ENCODE data around the gene KLRF2.

The KLRF2 gene

GRCh38 chr12:9919443-9919842 is 38.2 kb downstream of the KLRF2 start:
- DNase-seq (ENCODE audit: low read depth), result no peak
- no peak for TF ChIP-seq CTCF (conservative IDR thresholded peaks at IDR 0.05; ENCODE audit: low read depth, low read length)
- no peak overlapping the region for H3K4me3 ChIP-seq (ENCODE audit: low read length)

DNA sequence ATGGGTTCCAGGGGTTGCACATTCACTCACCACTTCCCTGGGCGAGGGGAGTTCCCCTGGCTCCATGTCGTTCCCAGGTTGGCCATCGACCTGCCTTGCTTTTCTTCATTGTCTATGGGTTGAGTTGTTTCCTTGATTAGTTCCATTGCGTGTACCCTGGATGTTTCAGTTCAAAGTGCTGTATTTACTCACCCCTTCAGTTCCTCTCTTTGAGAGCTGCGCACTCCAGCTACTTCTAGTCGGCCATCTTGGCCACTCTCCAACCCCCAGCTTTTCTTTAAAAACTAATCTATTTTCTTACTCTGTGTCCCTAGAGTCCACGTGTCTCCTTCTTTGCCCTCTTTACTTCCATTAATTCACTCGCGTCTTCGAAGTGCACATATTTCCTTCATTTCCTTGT is 39.2 kb downstream of the KLRF2 start:
- no peak for TF ChIP-seq CTCF (conservative IDR thresholded peaks at IDR 0.05; ENCODE audit: low read depth, low read length)
- DNase-seq (ENCODE audit: low read depth), result no peak
- H3K4me3 ChIP-seq (ENCODE audit: low read length), result no peak overlapping the region

DNA sequence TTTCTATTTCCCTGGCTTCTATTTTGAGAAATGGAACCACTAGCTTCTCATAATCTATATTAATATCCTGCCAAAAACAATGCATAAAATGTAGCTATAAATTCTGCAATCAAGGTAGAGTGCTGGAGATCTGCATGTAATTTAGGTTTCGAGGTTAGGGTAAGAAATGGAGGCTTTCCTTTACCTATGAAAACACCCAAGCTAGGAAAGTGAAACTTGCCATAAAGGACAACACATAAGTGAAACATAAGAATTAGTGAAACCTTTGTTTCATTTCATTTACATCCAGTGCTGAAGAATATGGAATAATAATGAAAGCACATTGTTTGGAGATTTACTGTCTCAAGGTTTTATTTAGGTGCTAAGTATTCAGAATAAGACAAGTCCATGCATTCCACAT is 41.1 kb downstream of the KLRF2 start:
- DNase-seq (ENCODE audit: low read depth), result no peak
- no peak for TF ChIP-seq CTCF (conservative IDR thresholded peaks at IDR 0.05; ENCODE audit: low read depth, low read length)
- H3K4me3 ChIP-seq (ENCODE audit: low read length), result no peak overlapping the region

DNA sequence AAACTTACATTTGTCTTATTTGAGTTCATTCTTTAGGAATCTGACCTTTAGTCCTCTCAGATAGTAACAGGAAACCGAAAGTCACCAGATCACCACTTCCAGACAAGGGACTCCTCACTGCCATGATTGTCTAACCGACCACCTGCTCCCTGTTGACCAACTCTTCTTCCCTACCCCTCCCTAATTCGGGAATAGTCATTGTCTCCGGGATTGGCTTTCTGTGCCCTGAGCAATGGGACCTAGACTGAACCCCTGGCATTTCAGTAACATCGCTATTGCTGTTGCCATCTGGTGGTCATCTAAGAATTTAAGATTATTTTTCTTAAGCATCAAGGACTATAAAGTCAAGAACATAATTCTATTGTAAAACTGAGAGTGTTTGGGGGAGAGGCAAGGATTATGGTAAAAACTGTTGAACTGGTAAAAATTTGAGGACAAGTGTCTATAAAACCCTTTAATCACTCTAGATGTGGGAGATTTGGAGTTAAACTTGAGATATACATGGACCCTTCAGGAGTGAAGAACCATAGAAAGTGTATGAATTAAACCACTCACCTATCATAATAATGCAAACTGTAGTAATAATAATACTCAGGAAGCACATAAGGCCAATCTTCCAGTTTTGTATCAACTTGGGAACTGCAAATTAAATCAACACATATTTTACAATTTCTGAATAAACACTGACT is 44.6 kb downstream of the KLRF2 start:
- H3K4me3 ChIP-seq (ENCODE audit: low read length), result no peak overlapping the region
- peak; percentile 2 for DNase-seq (ENCODE audit: low read depth)
- TF ChIP-seq CTCF (conservative IDR thresholded peaks at IDR 0.05; ENCODE audit: low read depth, low read length), result peak; percentile 54

GRCh38 chr12:9926876-9927275 is 45.6 kb downstream of the KLRF2 start:
- no peak for TF ChIP-seq CTCF (conservative IDR thresholded peaks at IDR 0.05; ENCODE audit: low read depth, low read length)
- DNase-seq (ENCODE audit: low read depth), result no peak
- H3K4me3 ChIP-seq (ENCODE audit: low read length), result no peak overlapping the region

GRCh38 chr12:9928607-9929006 is 47.3 kb downstream of the KLRF2 start:
- no peak for DNase-seq (ENCODE audit: low read depth)
- H3K4me3 ChIP-seq (ENCODE audit: low read length), result no peak overlapping the region
- no peak for TF ChIP-seq CTCF (conservative IDR thresholded peaks at IDR 0.05; ENCODE audit: low read depth, low read length)

DNA sequence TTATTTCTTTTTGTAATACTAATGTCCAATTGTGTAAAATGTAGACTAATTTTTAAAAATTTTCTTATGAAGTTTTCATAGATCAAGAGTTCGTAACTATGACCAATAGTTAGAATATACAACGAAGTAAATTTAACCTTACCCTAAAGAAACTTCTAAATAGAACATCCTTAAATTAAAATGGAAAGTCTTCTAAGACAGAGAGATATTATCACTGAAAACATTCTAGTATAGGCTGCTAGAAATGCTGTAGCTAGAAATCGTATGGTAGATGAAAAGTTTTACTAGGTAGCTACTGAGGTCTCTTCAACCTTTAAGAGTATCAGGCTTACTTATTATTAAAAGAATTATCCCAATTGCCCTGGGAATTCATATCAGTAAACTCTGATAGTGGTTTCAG is 50.0 kb downstream of the KLRF2 start:
- no peak for DNase-seq (ENCODE audit: low read depth)
- no peak overlapping the region for H3K4me3 ChIP-seq (ENCODE audit: low read length)
- no peak for TF ChIP-seq CTCF (conservative IDR thresholded peaks at IDR 0.05; ENCODE audit: low read depth, low read length)
